Spleen (tissue), 11 donors: Measurements from ENCODE around the gene AP2S1. TPM values are rescaled to one million over a fixed set of nuclear protein-coding genes. Genes with fewer than 3 reads are reported as not detected.

Source experiments
- DNase-seq: peaks from one replicate; pipeline ENCODE4 v3.0.0-alpha.2; 2020
- H3K27ac ChIP-seq, 8 donors: fragments of 200-600 bp; sonication (generic) in 7 of 8; 1 replicate in 4 of 8; 2 replicates in 4 of 8; pipeline versions ENCODE4 v1.5.0 to v1.8.0; 2016 to 2021; ENCODE audit warnings: inconsistent platforms in 4 of 8, mild to moderate bottlenecking in 4 of 8, moderate library complexity in 1 of 8
- H3K27me3 ChIP-seq, 7 donors: fragments of 200-600 bp; sonication (generic) in 6 of 7; replicated peaks in 1 of 7; 1 replicate in 4 of 7; 2 replicates in 3 of 7; pipeline versions ENCODE4 v1.5.0 to v1.8.0; 2016 to 2021; ENCODE audit warnings: inconsistent platforms in 3 of 7, mild to moderate bottlenecking in 1 of 7
- H3K36me3 ChIP-seq, 6 donors: fragments of 200-600 bp; sonication (generic) in 5 of 6; 1 replicate in 4 of 6; 2 replicates in 2 of 6; pipeline versions ENCODE4 v1.5.0 to v1.8.0; 2016 to 2021; ENCODE audit warnings: inconsistent platforms in 2 of 6
- H3K4me1 ChIP-seq, 6 donors: fragments of 200-600 bp; sonication (generic) in 5 of 6; 1 replicate in 3 of 6; 2 replicates in 3 of 6; pipeline versions ENCODE4 v1.5.0 to v1.8.0; 2016 to 2021; ENCODE audit warnings: inconsistent platforms in 3 of 6
- H3K4me3 ChIP-seq, 8 donors: fragments of 200-600 bp; sonication (generic) in 7 of 8; 1 replicate in 4 of 8; 2 replicates in 4 of 8; pipeline versions ENCODE4 v1.5.0 to v1.8.0; 2016 to 2021; ENCODE audit warnings: inconsistent platforms in 4 of 8, mild to moderate bottlenecking in 4 of 8, moderate library complexity in 2 of 8
- H3K9me3 ChIP-seq, 8 donors: fragments of 200-600 bp; sonication (generic) in 7 of 8; 1 replicate in 4 of 8; 2 replicates in 4 of 8; pipeline versions ENCODE4 v1.5.0 to v1.8.0; 2016 to 2021; ENCODE audit warnings: inconsistent platforms in 4 of 8
- CTCF ChIP-seq, 11 experiments: fragments of 200-600 bp in 7 of 11; fragments of 450-650 bp in 4 of 11; sonication (generic) in 4 of 11; IDR thresholded peaks in 8 of 11; conservative IDR thresholded peaks in 3 of 11; 1 replicate in 7 of 11; 2 replicates in 4 of 11; pipeline versions ENCODE4 v1.4.0 to v1.8.0; 2016 to 2021; ENCODE audit warnings: antibody characterized with exemption in 11 of 11, inconsistent platforms in 4 of 11, mild to moderate bottlenecking in 1 of 11
- POLR2A ChIP-seq, 3 donors: fragments of 450-650 bp; IDR thresholded peaks; one replicate each; pipeline ENCODE4 v1.5.1; 2017; ENCODE audit warnings: antibody characterized with exemption in 3 of 3, mild to moderate bottlenecking in 1 of 3
- POLR2AphosphoS5 ChIP-seq, 3 donors: sonication (generic); formaldehyde crosslinking; IDR thresholded peaks; one replicate each; pipeline ENCODE4 v1.5.1; 2017; ENCODE audit warnings: antibody characterized with exemption in 3 of 3
- WGBS, 5 donors: extraction: QIAGEN DNeasy Blood & Tissue Kit in 3 of 5; methylation state at CpG; one replicate each; pipeline versions ENCODE4 v1.1.5 to v1.1.7; 2013 to 2018; 5-methylcytosine and 5-hydroxymethylcytosine counted together
- intact Hi-C: fragments of 100-400 bp; cut with DNase I; formaldehyde crosslinking; loops from one replicate; pipeline ENCODE4 v1.15.0; 2023; ENCODE audit warnings: low total_unique reads
- polyA plus RNA-seq, 3 donors: library from polyadenylated mRNA; stranded (reverse); fragments of 200-250 nt; gene quantifications; one replicate each; pipeline ENCODE4 v1.2.1, GENCODE V29; 2013
- total RNA-seq, 7 donors: library from RNA; depleted of rRNA in 3 of 7; stranded (reverse); fragments of >200 nt in 3 of 7; fragmentation: NEBNext Ultra II Directional in 4 of 7; extraction: Animal tissue kit (Norgen Biotek cat#: 25700) in 4 of 7; gene quantifications; one replicate each; pipeline versions ENCODE4 v1.1.0 to v1.2.1, GENCODE V29; 2016 to 2021
- donor health status: healthy with polysubstance abuse.
- donor health status: DM: no; HTN: no; CAD: no; lungs with moderate emphysema.
- donor health status: DM: no; HTN: no; CAD: no.
- donor health status: Bipolar disorder and iron deficiency.
- donor health status: healthy.
- donor health status: DM: no; HTN: no; CAD: no.
- donor health status: DM: yes; HTN: yes; CAD: no.

The AP2S1 gene
- total and polyA plus RNA-seq, 10 donors, result 58.0 to 145 (median 110) TPM

DNA sequence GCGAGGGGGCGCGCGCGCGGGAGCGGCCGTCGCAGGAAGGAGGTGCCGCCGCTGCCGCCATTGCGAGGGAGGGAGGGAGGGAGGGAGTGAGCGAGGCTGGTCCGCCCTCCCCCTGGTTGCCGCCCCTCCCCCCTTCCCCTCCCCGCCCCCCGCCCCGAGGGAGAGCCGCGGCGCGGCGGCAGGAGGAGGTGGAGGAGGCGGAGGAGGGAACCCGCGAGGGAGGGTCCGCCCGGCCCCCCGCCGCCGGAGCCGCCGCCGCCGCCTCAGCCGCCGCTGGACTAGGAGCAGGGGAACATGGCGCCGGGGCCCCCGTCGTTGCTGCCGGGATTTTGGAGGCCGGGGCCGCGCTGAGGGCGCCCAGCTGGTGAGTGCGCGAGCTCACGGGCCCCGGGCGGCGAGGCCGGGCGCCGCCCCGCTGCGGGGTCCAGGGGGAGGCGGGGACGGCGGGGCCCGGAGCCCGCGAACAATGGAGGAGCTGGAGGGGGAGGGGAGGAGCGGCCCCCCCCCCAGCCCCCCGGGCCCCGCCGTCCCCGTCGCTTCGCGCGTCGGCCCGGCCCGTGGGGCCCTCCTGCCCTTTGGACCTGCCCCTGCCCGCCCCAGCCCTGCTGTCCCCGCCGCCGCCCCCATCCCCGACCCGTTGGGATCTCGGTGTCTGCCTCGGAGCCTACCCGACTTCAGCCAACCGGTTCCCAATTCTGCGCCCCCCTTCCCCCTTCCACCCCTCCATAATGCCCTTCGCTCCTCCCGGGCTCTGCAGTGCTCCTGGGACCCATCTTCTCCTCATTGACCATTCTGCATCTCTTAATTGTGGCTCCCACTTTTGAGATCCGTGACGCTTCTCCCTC is 10.4 kb upstream of the AP2S1 start, which contains the start of gene ARHGAP35:
Gene ARHGAP35, plus strand, starts transcription at position 152 of the 845 bp plus-strand sequence. CDS start 57,679 bp downstream, outside the sequence.
- intact Hi-C loops, result loop anchor here (5.0 kb wide), 1 partner anchor 126 kb away; no protein-coding TSS in a partner anchor
- peaks cover 30 to 72% (median 57%) of the 10 kb centered on the region in 6 donors for H3K4me1 ChIP-seq
- H3K4me3 ChIP-seq, result peak within 1 kb of the TSS; percentile 77 to 96 (median 92)
- no peaks in the 10 kb centered on the region for H3K9me3 ChIP-seq
- peaks cover 0 to 6% (median 0%) of the 10 kb centered on the region in 6 donors for H3K36me3 ChIP-seq
- TF ChIP-seq CTCF (IDR thresholded peaks at IDR 0.05 in 8 of 11, conservative IDR thresholded peaks at IDR 0.05 in 3 of 11) (peak in 1 of 11 experiments; percentile 4), POLR2A (IDR thresholded peaks at IDR 0.05) (no peak)
- peak; percentile 93 for DNase-seq
- H3K27ac ChIP-seq, result peak within 1 kb of the TSS; percentile 85 to 99 (median 96)
- 0 to 2% (median 1%) methylated on average over 23 to 75 of the region's 91 CpGs for WGBS, 5 donors
- no peaks in the 10 kb centered on the region for H3K27me3 ChIP-seq

GRCh38 chr19:46860125-46860845 is 9.6 kb upstream of the AP2S1 start:
- peak in 2 of 11 experiments; percentile 3 to 16 for TF ChIP-seq CTCF (IDR thresholded peaks at IDR 0.05 in 8 of 11, conservative IDR thresholded peaks at IDR 0.05 in 3 of 11)
- TF ChIP-seq POLR2A (IDR thresholded peaks at IDR 0.05), result peak in 2 of 3 donors; percentile 3 to 38
- peak; percentile 73 to 89 (median 88) for TF ChIP-seq POLR2AphosphoS5 (IDR thresholded peaks at IDR 0.05)
- 0 to 1% (median 0%) methylated on average over 40 to 89 of the region's 89 CpGs for WGBS, 5 donors
- intact Hi-C loops, result loop anchor here (5.0 kb wide), 1 partner anchor 127 kb away; no protein-coding TSS in a partner anchor
- Histone ChIP-seq H3K4me3 (peak overlapping the region; percentile 77 to 96 (median 92)), H3K27me3 (no peaks in the 10 kb centered on the region), H3K36me3 (peaks cover 0 to under 1% (median 0%) of the 10 kb centered on the region in 6 donors), H3K4me1 (peaks cover 34 to 72% (median 60%) of the 10 kb centered on the region in 6 donors), H3K27ac (peak overlapping the region; percentile 85 to 99 (median 96)), H3K9me3 (no peaks in the 10 kb centered on the region)
- peak; percentile 96 for DNase-seq

- no peaks in the 10 kb centered on the region for H3K36me3 ChIP-seq
- DNase-seq, result no peak
- H3K27me3 ChIP-seq, result no peaks in the 10 kb centered on the region
- H3K9me3 ChIP-seq, result no peaks in the 10 kb centered on the region
- H3K27ac ChIP-seq, result peak overlapping the region; percentile 15 to 99 (median 96)
- WGBS, 5 donors, result 20 to 27% (median 21%) methylated on average over 13 to 18 of the region's 18 CpGs
- peak overlapping the region in 7 of 8 donors; percentile 77 to 96 (median 92) for H3K4me3 ChIP-seq
- TF ChIP-seq POLR2A (IDR thresholded peaks at IDR 0.05) (no peak), POLR2AphosphoS5 (IDR thresholded peaks at IDR 0.05) (no peak), CTCF (IDR thresholded peaks at IDR 0.05 in 8 of 11, conservative IDR thresholded peaks at IDR 0.05 in 3 of 11) (no peak)
- intact Hi-C loops, result loop anchor here (5.0 kb wide), 1 partner anchor 128 kb away; no protein-coding TSS in a partner anchor
- peaks cover 34 to 67% (median 57%) of the 10 kb centered on the region in 6 donors for H3K4me1 ChIP-seq
These were observed 9.0 kb upstream of the AP2S1 start for GRCh38 chr19:46859637-46860124.
